RWPE2 (cell line): Measurements from ENCODE around the gene FLYWCH2.
A peak's percentile ranks its signal among the peaks of the same experiment; 100 is the strongest.

ENCODE experiments used
- ATAC-seq: fragments of 200-7000 bp; cut with Tn5 transposase; 3 replicates; pipeline ENCODE4 v1.9.1; 2021; ENCODE audit warnings: low read depth
- DNase-seq: peaks from one replicate; pipeline ENCODE4 v3.0.0-alpha.2; 2020; ENCODE audit warnings: low spot score
- H3K27ac ChIP-seq: fragments of 450-650 bp; 2 replicates; pipeline ENCODE4 v1.5.1; 2017; ENCODE audit warnings: mild to moderate bottlenecking; ENCODE audit not compliant: poor library complexity, severe bottlenecking
- H3K27me3 ChIP-seq: fragments of 250-450 bp; sonication (Bioruptor Pico); 2 replicates; pipeline ENCODE4 v1.5.1; 2021; ENCODE audit warnings: mild to moderate bottlenecking, moderate library complexity; ENCODE audit not compliant: insufficient read depth, poor library complexity, severe bottlenecking
- H3K36me3 ChIP-seq: fragments of 250-450 bp; sonication (Bioruptor Pico); 2 replicates; pipeline ENCODE4 v1.5.1; 2020; ENCODE audit warnings: low read depth, mild to moderate bottlenecking, moderate library complexity
- H3K4me1 ChIP-seq: fragments of 250-450 bp; sonication (Bioruptor Pico); 2 replicates; pipeline ENCODE4 v1.5.1; 2021; ENCODE audit warnings: mild to moderate bottlenecking, moderate library complexity; ENCODE audit not compliant: insufficient read depth, poor library complexity, severe bottlenecking
- H3K4me3 ChIP-seq: fragments of 250-450 bp; sonication (Bioruptor Pico); 2 replicates; pipeline ENCODE4 v1.5.1; 2021; ENCODE audit warnings: mild to moderate bottlenecking, moderate library complexity; ENCODE audit not compliant: severe bottlenecking
- H3K9me3 ChIP-seq: fragments of 250-450 bp; sonication (Bioruptor Pico); 2 replicates; pipeline ENCODE4 v1.5.1; 2021; ENCODE audit warnings: mild to moderate bottlenecking, moderate library complexity; ENCODE audit not compliant: severe bottlenecking
- CTCF ChIP-seq: fragments of 450-650 bp; IDR thresholded peaks from one replicate; pipeline ENCODE4 v1.5.1; 2017; ENCODE audit warnings: mild to moderate bottlenecking, moderate library complexity; ENCODE audit not compliant: poor library complexity, severe bottlenecking

Gene FLYWCH2

GRCh38 chr16:2853531-2854073 is 29.4 kb upstream of the FLYWCH2 start:
- Histone ChIP-seq H3K4me1 (peaks cover 3% of the 10 kb centered on the region), H3K9me3 (peaks cover 3% of the 10 kb centered on the region), H3K36me3 (peaks cover 6% of the 10 kb centered on the region; the same call in 1 of the 2 replicates), H3K4me3 (no peak overlapping the region), H3K27ac (no peak overlapping the region), H3K27me3 (no peaks in the 10 kb centered on the region)
- no peak for TF ChIP-seq CTCF
- DNase-seq (no peak), ATAC-seq (no peak)

- ATAC-seq (no peak), DNase-seq (no peak)
- peak; percentile 46 for TF ChIP-seq CTCF
- H3K36me3 ChIP-seq: peaks cover 6% of the 10 kb centered on the region; the same call in 1 of the 2 replicates
- H3K4me3 ChIP-seq: no peak overlapping the region
- H3K9me3 ChIP-seq: peaks cover 3% of the 10 kb centered on the region
- no peak overlapping the region for H3K27ac ChIP-seq
- H3K27me3 ChIP-seq: no peaks in the 10 kb centered on the region
- peaks cover 9% of the 10 kb centered on the region for H3K4me1 ChIP-seq
These were observed 28.2 kb upstream of the FLYWCH2 start for GRCh38 chr16:2854700-2855309.

- TF ChIP-seq CTCF: no peak
- Histone ChIP-seq H3K4me3 (no peak overlapping the region), H3K27me3 (no peaks in the 10 kb centered on the region), H3K36me3 (peaks cover 6% of the 10 kb centered on the region; the same call in 1 of the 2 replicates), H3K4me1 (peaks cover 9% of the 10 kb centered on the region), H3K9me3 (peaks cover 3% of the 10 kb centered on the region), H3K27ac (peak overlapping the region; percentile 12)
- no peak for DNase-seq
- ATAC-seq: no peak
These were observed 27.5 kb upstream of the FLYWCH2 start for GRCh38 chr16:2855536-2855935.

GRCh38 chr16:2856061-2856670 is 26.8 kb upstream of the FLYWCH2 start:
- peaks cover 6% of the 10 kb centered on the region; the same call in 1 of the 2 replicates for H3K36me3 ChIP-seq
- no peak for TF ChIP-seq CTCF
- H3K4me3 ChIP-seq: no peak overlapping the region
- ATAC-seq (peak; percentile 41), DNase-seq (peak; percentile 69)
- peak overlapping the region; percentile 19 for H3K27ac ChIP-seq
- H3K4me1 ChIP-seq: peaks cover 9% of the 10 kb centered on the region
- H3K27me3 ChIP-seq: no peaks in the 10 kb centered on the region
- peaks cover 5% of the 10 kb centered on the region for H3K9me3 ChIP-seq
